ENCODE results near the gene CADPS. TPM values are rescaled to one million over a fixed set of nuclear protein-coding genes. Genes with fewer than 3 reads are reported as not detected.

CADPS gene
- total and polyA plus RNA-seq, 12 donors: 1.4 to 36.6 (median 21.6) TPM

GRCh38 chr3:62679988-62680387 lies 195.2 kb downstream of the CADPS start:
- Histone ChIP-seq H3K9me3 (no peaks in the 10 kb centered on the region), H3K27ac (no peak overlapping the region), H3K27me3 (no peaks in the 10 kb centered on the region), H3K4me3 (no peak overlapping the region), H3K36me3 (no peaks in the 10 kb centered on the region), H3K4me1 (no peaks in the 10 kb centered on the region)
- TF ChIP-seq CTCF (IDR thresholded peaks at IDR 0.05): no peak
- no peak for DNase-seq
- intact Hi-C loops (cut with DNase I): no loop called here
- 83 to 84% methylated on average over 3 of the region's 3 CpGs for WGBS, 2 donors
- ATAC-seq: no peak

GRCh38 chr3:62678841-62679240 lies 196.4 kb downstream of the CADPS start:
- Histone ChIP-seq H3K4me1 (peaks cover 0 to 5% (median 0%) of the 10 kb centered on the region in 9 donors), H3K4me3 (no peak overlapping the region), H3K27me3 (no peaks in the 10 kb centered on the region), H3K36me3 (no peaks in the 10 kb centered on the region), H3K27ac (no peak overlapping the region), H3K9me3 (no peaks in the 10 kb centered on the region)
- DNase-seq: no peak
- 64 to 74% methylated on average over 3 of the region's 3 CpGs for WGBS, 2 donors
- no peak for TF ChIP-seq CTCF (IDR thresholded peaks at IDR 0.05)
- no peak for ATAC-seq
- intact Hi-C loops (cut with DNase I): no loop called here

DNA sequence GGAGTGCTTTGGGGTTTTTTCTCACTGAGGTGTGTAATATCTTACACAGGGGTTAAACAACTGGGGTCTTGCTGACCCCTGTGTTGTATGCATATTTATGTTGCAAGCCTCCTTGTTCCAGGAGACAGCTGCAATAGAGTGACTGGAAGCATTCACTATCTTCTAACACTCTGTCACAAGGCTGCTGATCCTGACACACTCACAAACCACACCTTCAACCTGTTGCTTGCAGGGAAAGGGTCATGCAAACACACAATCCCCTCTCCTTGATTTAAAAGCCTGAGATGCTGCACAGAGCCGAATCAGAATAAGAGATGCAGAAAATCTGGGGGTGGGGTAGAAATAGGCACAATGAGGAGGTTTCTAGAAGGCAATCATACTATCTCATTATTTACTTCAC lies 197.3 kb downstream of the CADPS start:
- H3K4me1 ChIP-seq: peaks cover 0 to 14% (median 0%) of the 10 kb centered on the region in 9 donors

GRCh38 chr3:62676689-62677271 lies 198.4 kb downstream of the CADPS start:
- Histone ChIP-seq H3K36me3 (no peaks in the 10 kb centered on the region), H3K9me3 (no peaks in the 10 kb centered on the region), H3K27me3 (no peaks in the 10 kb centered on the region), H3K27ac (no peak overlapping the region), H3K4me3 (no peak overlapping the region), H3K4me1 (peaks cover 0 to 21% (median 0%) of the 10 kb centered on the region in 9 donors)
- 56 to 64% methylated on average over 3 of the region's 3 CpGs for WGBS, 2 donors
- ATAC-seq (no peak), DNase-seq (no peak)
- intact Hi-C loops (cut with DNase I): no loop called here
- TF ChIP-seq CTCF (IDR thresholded peaks at IDR 0.05): no peak

More for the DNA sequence above, 197.3 kb downstream of the CADPS start:
- H3K27ac ChIP-seq: no peak overlapping the region
- intact Hi-C loops (cut with DNase I): no loop called here
- no peak for DNase-seq
- no peak for ATAC-seq
- TF ChIP-seq CTCF (IDR thresholded peaks at IDR 0.05): no peak
- H3K9me3 ChIP-seq: no peaks in the 10 kb centered on the region
- 42 to 50% methylated on average over 1 of the region's 1 CpG for WGBS, 2 donors
- H3K27me3 ChIP-seq: no peaks in the 10 kb centered on the region
- H3K36me3 ChIP-seq: no peaks in the 10 kb centered on the region
- H3K4me3 ChIP-seq: no peak overlapping the region
